Inflammatory macrophage treated with lipopolysaccharide for 4 hours (primary cell): Measurements from ENCODE around the gene F13B.
"Not testable (repeated sequence)": the region's sequence is repeated elsewhere in the genome, so short reads cannot be mapped to it uniquely, and the experiment has no call there.

Experiments used
- DNase-seq: peaks from one replicate; pipeline ENCODE4 v3.0.0-alpha.2; 2020

F13B gene, protein sequence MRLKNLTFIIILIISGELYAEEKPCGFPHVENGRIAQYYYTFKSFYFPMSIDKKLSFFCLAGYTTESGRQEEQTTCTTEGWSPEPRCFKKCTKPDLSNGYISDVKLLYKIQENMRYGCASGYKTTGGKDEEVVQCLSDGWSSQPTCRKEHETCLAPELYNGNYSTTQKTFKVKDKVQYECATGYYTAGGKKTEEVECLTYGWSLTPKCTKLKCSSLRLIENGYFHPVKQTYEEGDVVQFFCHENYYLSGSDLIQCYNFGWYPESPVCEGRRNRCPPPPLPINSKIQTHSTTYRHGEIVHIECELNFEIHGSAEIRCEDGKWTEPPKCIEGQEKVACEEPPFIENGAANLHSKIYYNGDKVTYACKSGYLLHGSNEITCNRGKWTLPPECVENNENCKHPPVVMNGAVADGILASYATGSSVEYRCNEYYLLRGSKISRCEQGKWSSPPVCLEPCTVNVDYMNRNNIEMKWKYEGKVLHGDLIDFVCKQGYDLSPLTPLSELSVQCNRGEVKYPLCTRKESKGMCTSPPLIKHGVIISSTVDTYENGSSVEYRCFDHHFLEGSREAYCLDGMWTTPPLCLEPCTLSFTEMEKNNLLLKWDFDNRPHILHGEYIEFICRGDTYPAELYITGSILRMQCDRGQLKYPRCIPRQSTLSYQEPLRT

DNA sequence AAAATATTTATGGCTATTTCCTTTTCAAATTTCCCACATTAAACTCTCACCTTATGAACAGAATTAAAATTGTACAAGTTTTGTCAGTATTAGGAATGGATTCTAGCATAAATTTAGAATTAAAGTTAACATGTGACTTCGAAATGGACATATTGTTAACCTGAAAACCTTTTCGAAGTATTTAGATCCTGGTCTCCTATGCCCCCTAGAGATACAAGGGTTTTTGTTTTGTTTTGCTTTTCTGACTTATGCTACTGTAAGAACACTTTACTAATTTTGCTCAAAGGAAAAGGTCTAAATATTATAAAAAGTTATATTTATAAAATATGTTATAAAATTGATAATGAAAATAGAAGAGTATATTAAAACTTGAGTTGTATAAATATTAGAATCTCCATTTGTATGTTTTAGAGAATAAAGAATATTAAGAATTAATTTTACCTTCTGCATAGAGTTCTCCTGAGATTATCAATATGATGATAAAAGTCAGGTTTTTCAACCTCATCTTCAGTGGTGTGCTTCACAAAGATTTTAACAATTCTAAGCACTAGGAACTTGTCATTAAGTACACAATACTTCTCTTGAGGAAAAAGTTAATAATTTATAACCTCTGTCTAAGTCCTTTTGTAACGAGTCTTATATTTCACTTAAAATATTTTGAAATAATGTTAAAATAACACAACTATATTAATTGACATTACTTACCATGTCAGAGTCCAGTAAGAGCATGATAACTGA is at the start of gene F13B:
Gene F13B, minus strand, starts transcription at position 542 of the 738 bp plus-strand sequence. Its CDS starts 37 bp downstream, at position 505.
- DNase-seq: no peak

DNA sequence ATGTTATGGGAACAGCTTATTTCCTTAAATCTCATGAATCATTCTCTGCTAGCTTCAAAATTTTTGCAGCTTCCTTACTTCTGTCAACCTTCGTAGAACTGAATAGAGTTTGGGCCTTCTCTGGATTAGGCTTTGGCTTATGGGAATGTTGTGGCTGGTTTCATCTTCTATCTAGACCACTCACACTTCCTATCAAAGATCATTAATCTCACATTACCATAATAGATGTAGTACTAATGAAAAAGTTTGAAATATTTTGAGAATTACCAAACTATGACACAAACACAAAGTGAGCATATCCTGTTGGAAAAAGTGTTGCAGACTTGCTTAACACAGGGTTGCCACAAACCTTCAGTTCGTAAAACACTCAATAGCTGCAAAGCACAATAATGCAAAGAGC is 49.1 kb upstream of the F13B start:
- DNase-seq: no peak

DNA sequence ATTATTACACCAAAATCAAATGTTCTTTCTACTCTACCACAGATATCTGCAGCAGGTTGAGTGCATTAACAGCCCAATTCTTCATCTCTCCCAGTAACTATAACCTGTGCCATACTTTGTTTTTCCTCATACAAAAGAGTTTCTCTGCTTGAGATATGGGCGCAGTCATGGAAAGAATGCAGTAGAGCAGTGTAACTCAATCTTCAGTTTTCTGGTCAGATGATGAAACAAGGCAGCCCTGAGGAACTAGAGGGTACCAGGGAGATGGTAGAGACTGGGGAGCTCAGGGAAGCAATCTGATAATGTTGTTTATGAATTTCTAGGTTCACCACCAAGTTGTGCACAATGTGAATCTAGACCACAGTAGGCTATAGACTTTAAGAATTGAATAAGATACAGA is 39.8 kb upstream of the F13B start:
- no peak for DNase-seq

DNA sequence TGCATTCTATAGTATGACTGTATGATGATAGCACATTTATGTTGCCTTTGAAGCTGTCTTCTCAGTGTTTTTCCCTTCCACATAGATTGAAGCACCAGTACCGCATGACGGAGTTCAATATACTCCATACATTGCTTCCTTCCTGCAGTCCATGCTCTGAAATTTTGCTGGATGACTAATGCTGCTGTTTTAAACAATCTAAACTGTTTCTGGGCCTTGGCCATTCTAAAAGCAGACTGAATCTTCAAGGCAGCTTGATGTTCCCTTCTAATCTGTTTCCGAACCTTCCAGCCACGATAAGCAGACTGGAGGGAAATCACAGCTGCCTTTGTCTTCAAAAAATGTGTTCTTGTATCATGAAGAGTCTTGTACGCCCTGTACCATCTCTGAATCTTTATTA is 36.2 kb upstream of the F13B start:
- DNase-seq: no peak

DNA sequence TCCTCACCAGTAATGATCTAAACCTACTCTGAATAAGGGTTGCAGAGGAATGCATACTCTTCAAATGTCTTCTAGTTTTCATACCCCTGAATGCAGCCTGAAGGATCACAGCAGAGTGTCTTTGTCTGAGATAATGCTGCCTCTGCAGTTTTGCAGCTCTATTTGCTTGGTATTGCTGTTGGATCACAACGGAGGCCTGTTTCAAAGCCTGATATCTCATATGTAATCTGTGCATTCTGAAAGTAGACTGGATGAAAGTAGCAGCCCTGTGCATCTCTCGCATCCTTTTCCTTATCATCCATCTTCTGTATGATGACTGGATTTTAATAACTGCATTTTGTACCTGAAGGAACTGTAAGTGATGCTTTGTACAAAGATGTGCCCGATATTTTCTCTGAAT is 34.9 kb upstream of the F13B start:
- no peak for DNase-seq

DNA sequence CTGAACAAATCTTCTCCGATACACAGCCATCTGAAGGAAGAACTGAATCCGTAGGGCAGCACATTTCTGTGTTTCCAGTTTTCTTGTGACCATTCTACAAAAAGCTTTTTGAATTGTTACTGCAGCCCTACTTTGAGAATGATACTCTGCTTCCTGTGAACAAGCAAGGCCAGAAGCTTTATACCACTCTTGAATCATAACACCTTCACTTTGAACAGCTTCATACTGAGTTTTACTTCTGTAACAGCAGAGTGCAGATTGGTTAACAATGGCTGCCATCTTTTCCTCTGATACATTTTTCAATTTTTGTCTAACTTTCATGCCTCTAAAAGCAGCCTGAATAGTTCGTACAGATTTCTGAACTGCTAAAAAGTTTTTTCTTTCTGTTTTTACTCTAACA is 33.6 kb upstream of the F13B start:
- DNase-seq: no peak

DNA sequence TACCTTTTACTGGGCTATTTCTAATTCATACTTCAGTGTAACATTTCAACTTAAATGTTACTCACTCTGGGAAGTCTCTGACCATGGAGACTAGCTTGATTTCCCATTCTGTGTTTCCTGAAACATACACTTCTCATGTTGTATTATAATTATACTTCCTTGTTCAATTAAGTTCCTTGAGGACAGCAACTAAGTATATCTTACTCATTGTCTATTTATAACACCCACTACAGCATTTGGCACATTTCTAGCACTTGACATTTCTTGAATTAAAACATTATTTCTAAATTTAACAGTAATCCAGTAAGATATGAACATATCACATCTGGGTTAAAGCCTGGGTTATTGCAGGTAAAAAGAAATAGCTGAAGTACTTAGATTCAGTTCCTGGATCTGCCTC is 32.4 kb upstream of the F13B start:
- no peak for DNase-seq

DNA sequence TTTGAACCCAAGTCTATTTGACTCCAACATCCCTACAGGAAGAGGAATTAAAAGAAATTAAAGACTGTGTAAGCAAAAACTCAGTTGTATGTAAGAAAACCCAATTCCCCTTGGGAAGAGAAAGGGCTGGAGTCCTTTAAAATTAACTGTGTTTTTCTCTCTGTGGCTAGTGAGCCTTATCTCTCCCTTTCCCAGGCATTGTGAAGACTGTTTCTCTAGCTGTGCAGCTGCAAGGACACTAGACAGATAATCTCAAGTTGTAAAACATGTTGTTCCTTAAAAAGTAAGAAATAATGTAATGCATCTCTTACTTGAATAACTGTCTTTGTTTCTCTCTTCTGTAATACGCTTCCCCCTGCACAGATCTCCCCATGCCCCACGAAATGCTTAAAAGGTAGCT is 29.9 kb upstream of the F13B start:
- not testable (repeated sequence) for DNase-seq

DNA sequence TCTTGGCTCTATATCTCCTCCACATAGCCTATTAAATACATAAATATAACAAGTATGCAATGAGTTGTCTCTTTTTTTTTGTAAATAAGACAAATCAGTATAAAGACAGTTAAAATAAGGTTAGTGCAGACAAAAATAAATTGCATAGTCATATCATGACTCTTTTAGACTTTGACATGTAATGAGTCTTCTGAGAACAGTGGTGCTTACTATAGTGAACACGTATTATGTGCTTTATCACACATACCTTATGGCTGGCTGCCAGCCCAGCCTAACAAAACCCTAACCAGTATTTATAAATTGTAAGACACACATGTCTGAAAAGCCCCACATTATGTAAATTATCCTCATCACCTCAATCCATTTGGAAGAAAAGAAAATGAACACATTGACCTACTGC is 29.1 kb upstream of the F13B start:
- DNase-seq: no peak

DNA sequence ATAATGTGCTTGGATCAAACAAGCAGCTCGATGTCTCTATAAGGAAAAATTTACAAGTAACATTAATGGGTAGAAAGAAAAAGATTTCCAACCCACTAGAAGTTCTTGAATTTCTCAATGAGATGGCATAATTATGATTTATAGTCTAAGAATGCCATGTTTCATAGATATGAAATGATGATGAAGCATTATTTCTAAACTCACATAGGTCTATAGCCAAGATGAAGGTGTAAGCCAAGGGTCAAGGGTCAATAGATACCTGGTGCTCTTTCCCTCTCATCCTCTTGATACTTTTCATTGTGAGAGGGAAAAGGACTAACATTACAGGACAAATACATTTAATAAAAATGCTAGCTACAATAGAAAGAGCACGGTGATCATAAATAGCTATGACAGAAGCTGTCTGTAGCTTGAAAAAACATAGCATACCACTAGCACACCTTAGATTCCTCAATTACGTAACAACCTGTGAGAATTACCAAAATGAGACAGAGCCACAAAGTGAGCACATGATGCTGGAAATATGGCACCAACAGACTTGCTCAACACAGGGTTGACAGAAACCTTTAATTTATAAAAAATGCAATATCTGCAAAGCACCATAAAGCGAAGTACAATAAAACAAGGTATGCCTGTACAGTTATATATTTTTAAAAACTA is 26.3 kb upstream of the F13B start:
- DNase-seq: no peak

DNA sequence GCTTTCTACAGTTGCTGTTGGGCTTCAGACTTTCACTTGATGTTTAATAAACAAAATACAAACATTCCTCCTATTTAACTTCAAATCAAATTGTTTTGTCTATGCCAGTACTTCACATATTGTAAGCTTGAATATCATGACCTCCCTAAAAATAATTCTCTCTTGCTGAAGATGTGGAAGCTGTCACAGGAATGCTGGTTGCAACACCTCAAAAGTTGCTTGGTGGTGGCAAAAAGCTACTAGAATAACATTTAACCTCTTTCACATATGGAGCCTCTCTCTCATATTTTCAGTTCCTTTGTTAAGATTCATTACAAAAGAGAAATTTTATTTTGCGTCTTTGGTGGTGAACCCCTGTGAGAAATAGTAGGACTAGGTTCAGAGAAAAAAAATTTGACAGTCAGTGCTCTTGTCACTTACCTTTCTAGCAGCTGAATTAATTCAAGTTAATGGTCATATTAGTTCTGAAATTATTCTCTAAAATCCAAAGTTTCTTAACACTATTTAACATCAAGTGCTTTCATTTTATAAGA is 25.5 kb upstream of the F13B start:
- DNase-seq: no peak

DNA sequence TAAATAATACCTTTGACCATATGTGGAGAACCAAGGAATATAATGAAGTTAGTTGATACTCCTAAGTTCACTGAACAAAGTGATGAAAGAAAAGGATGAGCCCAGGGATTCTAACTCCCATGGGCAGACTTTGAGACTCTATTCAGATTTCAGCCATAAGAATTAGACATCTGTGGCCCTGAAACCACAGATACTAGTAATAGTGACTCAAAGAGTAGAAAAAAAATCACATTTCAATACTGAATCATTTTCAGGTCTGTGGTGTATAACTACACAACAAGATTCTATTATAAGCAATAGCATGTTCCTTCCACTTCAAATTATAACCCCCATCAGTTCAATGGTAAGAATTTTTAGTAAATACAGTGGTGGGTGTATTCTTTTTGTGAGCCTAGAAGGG is 16.4 kb upstream of the F13B start:
- DNase-seq: no peak

DNA sequence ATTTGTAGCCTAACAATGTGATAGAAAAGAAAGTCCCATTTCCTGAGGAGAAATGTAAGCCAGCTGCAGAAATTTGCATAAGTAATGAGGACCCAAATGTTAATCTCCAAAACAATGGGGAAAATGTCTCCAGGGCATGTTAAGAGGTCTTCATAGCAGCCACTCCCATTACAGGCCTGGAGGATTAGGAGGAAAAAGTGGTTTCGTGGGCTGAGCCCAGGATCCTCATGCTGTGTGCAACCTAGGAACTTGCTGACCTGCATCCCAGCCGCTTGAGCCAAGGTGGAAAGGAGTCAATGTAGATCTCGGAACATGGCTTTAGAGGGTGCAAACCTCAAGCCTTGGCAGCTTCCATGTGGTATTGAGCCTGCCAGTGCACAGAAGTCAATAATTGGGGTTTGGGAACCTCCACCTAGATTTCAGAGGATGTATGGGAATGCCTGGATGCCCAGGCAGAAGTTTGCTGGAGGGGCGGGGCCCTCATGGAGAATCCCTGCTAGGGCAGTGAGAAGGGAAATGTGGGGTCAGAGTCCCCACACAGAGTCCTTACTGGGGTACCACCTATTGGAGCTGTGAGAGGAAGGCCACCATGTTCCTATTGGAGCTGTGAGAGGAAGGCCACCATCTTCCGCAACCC is 14.2 kb upstream of the F13B start:
- DNase-seq: no peak

DNA sequence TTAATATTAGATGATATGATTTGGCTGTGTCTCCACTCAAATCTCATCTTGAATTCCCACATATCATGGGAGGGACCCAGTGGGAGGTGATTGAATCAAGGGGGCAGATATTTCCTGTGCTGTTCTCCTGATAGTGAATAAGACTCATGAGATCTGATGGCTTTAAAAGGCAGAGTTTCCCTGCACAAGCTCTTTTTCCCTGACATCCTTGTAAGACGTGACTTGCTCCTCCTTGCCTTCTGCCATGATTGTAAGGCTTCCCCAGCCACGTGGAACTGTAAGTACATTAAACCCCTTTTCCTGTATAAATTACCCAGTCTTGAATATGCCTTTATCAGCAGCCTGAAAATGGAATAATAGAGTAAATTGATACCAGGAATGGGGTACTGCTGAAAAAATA is 13.3 kb upstream of the F13B start:
- no peak for DNase-seq

DNA sequence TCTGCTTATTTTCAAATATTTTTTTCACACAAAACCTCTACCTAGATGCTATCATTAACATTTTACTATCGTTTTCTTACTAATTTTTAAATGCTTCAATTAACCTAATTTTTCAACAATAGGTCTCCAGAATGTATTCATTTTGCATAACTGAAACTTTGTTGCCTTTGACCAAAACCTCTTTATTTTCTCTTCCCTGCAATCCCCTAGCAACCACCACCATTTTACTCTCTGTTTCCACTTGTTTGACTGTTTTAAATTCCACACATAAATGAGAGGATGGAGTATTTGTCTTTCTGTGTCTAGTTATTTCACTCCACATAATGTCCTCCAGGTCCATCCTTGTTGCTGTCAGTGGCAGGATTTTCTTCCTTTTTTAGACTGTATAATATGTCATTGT is 9.5 kb upstream of the F13B start:
- DNase-seq: no peak

DNA sequence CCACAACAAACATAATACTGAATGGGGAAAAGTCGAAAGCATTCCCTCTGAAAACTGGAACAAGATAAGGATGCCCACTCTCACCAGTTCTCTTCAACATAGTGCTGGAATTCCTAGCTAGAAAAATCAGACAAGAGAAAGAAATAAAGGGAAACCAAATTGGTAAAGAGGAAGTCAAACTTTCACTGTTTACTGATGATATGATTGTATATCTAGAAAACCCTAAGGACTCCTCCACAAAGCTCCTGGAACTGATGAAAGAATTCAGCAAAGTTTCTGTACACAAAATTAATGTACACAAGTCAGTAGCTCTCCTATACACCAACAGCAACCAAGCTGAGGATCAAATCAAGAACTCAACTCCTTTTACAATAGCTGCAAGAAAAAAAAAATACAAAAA is 6.9 kb upstream of the F13B start:
- DNase-seq: no peak

DNA sequence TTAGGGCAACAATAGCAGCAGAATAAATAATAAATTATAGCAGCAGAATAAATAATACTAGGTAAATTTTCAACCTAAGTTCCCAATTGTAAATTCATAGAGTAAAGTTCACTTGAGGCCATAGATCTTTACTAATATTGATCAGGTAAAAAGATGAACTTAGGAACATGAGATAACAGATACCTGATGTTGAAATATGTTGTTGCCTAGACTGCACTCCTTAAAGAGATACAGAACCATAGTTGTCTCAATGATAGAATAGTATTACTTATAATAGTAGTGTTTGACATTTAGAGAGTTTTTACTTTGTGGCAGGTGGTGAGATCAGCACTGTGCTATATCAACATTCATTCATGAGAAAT is 378 bp upstream of the F13B start:
- no peak for DNase-seq

DNA sequence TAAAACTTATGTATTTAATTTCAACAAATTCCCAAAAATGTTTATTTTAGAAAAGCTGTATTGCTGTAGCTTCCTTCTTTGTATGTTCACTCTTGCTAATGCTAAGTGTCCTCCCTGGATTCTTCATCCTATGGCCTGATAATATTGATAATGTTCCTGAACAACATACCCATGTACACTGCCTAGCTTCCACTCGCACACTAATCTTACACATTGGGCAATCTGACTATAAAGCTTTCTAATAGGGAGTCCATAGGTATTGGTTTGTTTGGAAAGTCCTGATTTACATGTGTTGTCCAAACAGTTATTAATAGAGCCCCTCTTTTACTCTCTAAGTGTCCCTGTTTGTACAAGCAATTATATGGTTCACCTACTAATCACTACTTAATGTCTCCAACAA is 783 bp downstream of the F13B start:
- no peak for DNase-seq

DNA sequence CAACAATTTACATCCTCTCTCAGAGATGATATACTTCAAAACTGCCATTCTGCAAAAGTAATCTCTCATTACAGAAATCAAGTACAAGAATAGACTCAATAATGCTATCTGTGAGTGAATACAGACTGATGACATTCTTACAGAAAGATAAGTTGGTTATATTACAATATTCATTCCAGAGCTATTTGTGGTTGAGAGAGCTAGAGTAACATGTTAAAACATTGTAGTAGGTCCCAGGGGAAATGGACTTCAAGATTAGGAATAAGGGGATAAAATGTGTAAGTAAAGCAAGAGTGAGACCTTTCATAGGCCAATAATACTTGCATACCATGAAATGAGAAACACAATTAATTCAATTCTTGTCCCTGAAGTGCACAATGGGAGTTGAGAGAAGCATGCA is 1.5 kb downstream of the F13B start:
- DNase-seq: no peak

DNA sequence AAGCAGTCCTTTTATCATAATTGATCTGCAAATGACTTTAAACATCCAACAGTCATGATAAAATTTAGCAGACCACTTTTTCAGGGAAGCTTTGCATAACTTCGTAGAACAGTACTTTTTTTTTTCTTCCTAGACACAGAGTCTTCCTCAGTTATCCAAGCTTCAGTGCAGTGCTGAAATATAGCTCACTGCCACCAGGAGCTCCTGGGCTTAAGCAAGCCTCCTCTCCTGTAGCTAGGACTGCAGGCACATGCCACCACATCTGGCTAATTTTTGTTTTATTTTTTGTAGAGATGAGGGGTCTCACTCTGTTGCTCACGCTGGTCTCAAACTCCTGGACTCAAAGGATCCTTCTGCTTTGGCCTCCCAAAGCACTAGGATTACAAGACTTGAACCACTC is 3.8 kb downstream of the F13B start:
- no peak for DNase-seq

DNA sequence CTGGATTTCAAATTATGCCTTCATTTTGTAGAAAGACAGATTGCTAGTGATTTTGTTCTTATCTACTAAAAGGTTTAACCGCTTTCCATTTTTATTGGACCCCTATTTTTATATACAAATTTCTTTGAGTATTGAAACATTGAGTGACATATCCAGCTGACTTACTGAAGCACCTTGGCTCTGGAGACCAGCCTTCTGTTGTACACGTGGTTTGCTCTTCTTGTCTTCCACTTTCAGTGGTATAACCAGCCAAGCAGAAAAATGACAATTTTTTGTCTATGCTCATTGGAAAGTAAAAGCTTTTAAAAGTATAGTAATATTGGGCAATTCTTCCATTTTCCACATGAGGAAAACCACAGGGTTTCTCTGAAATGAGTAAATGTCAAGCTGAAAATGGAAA is 4.4 kb downstream of the F13B start:
- no peak for DNase-seq

DNA sequence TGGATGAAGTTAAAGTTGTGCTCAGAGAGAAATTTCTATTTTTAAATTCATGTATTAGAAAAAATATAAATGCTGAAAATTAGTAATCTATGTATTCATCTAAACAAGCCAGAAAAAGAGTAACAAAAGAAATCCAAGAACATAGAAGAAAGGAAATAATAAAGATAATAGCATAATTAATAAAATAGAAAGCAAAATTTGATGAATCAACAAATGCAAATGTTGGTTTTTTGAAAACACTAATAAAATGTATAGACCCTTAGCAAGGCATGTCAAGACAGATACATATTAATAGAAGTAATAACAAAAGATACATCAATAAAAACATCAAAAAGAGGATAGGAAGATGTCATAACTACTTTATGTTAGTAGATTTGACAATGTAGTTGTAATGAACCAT is 18.0 kb downstream of the F13B start:
- DNase-seq: no peak
